ENCODE results near the gene ANKRD29.
"Not testable (repeated sequence)": the region's sequence is repeated elsewhere in the genome, so short reads cannot be mapped to it uniquely, and the experiment has no call there.

ANKRD29 gene

GRCh38 chr18:23641937-23642666 is 20.6 kb downstream of the ANKRD29 start:
- DNase-seq: no peak

- no peak for DNase-seq
Measured at GRCh38 chr18:23641143-23641720, 21.5 kb downstream of the ANKRD29 start.

- DNase-seq: no peak
Measured at GRCh38 chr18:23640052-23640451, 22.7 kb downstream of the ANKRD29 start.

- not testable (repeated sequence) for DNase-seq
Measured at GRCh38 chr18:23636433-23636832, 26.3 kb downstream of the ANKRD29 start.

- no peak for DNase-seq
Measured at GRCh38 chr18:23636071-23636399, 26.7 kb downstream of the ANKRD29 start.

- no peak for DNase-seq
Measured at GRCh38 chr18:23635283-23636070, 27.2 kb downstream of the ANKRD29 start.

GRCh38 chr18:23634692-23635091 is 28.0 kb downstream of the ANKRD29 start:
- DNase-seq: no peak

GRCh38 chr18:23632615-23633014 is 30.1 kb downstream of the ANKRD29 start:
- DNase-seq: no peak

GRCh38 chr18:23631746-23632145 is 31.0 kb downstream of the ANKRD29 start:
- DNase-seq: no peak

GRCh38 chr18:23631312-23631711 is 31.4 kb downstream of the ANKRD29 start:
- DNase-seq: no peak

- DNase-seq: no peak
Measured at GRCh38 chr18:23629444-23629946, 33.2 kb downstream of the ANKRD29 start.

GRCh38 chr18:23627970-23628369 is 34.7 kb downstream of the ANKRD29 start:
- no peak for DNase-seq

- no peak for DNase-seq
Measured at GRCh38 chr18:23627321-23627720, 35.4 kb downstream of the ANKRD29 start.

GRCh38 chr18:23626451-23627279 is 36.0 kb downstream of the ANKRD29 start:
- no peak for DNase-seq

- no peak for DNase-seq
Measured at GRCh38 chr18:23623040-23623439, 39.7 kb downstream of the ANKRD29 start.

- DNase-seq: no peak
Measured at GRCh38 chr18:23619388-23619881, 43.3 kb downstream of the ANKRD29 start.

- DNase-seq: no peak
Measured at GRCh38 chr18:23618862-23619387, 43.8 kb downstream of the ANKRD29 start.

- DNase-seq: no peak
Measured at GRCh38 chr18:23617412-23618014, 45.2 kb downstream of the ANKRD29 start.

- no peak for DNase-seq
Measured at GRCh38 chr18:23616258-23616657, 46.5 kb downstream of the ANKRD29 start.

GRCh38 chr18:23614891-23615290 is 47.8 kb downstream of the ANKRD29 start:
- no peak for DNase-seq

- no peak for DNase-seq
Measured at GRCh38 chr18:23614413-23614812, 48.3 kb downstream of the ANKRD29 start.

GRCh38 chr18:23613091-23613475 is 49.6 kb downstream of the ANKRD29 start:
- not testable (repeated sequence) for DNase-seq
